ENCODE measurements around the gene RGS7. TPM values are rescaled to one million over a fixed set of nuclear protein-coding genes. Genes with fewer than 3 reads are reported as not detected.
"Not testable (repeated sequence)": the region's sequence is repeated elsewhere in the genome, so short reads cannot be mapped to it uniquely, and the experiment has no call there.

The RGS7 gene
- total RNA-seq, 6 experiments from 2014 or later = not detected

- DNase-seq (no peak), ATAC-seq (no peak)
- no peaks in the 10 kb centered on the region for H3K36me3 ChIP-seq
- no peak overlapping the region for H3K27ac ChIP-seq
- H3K27me3 ChIP-seq = no peaks in the 10 kb centered on the region
- 39% methylated on average over 6 of the region's 6 CpGs for WGBS (ENCODE audit: insufficient coverage, low coverage, low lambda C conversion rate, missing lambda C conversion rate)
- intact Hi-C loops (cut with DNase I) = no loop called here
- no peak for TF ChIP-seq POLR2A (IDR thresholded peaks at IDR 0.05)
- no peak for TF ChIP-seq CTCF (IDR thresholded peaks at IDR 0.05)
- H3K9me3 ChIP-seq = no peaks in the 10 kb centered on the region
- no peak overlapping the region for H3K4me3 ChIP-seq
- no peaks in the 10 kb centered on the region for H3K4me1 ChIP-seq
Observed at GRCh38 chr1:241221319-241221718, 135.7 kb downstream of the RGS7 start.

- H3K9me3 ChIP-seq; H3K27me3 ChIP-seq; H3K27ac ChIP-seq; ATAC-seq; intact Hi-C loops (cut with DNase I); H3K4me1 ChIP-seq; H3K4me3 ChIP-seq; DNase-seq; H3K36me3 ChIP-seq: not testable (repeated sequence)
- 75% methylated on average over 1 of the region's 1 CpG for WGBS (ENCODE audit: insufficient coverage, low coverage, low lambda C conversion rate, missing lambda C conversion rate)
Observed at GRCh38 chr1:241220913-241221312, 136.1 kb downstream of the RGS7 start.

DNA sequence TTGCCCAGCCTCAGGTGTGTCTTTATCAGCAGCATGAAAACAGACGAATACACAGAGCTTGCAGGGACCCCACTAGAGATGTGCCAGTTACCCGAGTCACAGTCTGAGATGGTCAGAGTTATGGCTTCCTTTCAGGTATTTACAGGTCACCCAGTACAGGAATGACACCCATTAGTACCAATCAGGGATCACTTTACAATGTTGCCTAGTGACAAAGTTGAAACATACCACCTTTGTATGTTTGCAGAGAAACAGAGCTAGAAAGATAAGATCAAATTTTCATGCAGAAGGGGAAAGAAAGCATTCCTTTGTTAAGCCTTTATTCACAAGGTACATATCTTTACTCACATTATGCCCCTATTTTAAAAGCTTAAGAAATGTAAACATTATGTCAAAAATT is 137.6 kb downstream of the RGS7 start:
- Histone ChIP-seq H3K27ac (no peak overlapping the region), H3K4me3 (no peak overlapping the region), H3K27me3 (no peaks in the 10 kb centered on the region), H3K36me3 (no peaks in the 10 kb centered on the region), H3K4me1 (no peaks in the 10 kb centered on the region), H3K9me3 (no peaks in the 10 kb centered on the region)
- DNase-seq (no peak), ATAC-seq (no peak)
- WGBS (ENCODE audit: insufficient coverage, low coverage, low lambda C conversion rate, missing lambda C conversion rate) = 15% methylated on average over 2 of the region's 2 CpGs
- no peak for TF ChIP-seq CTCF (IDR thresholded peaks at IDR 0.05)
- TF ChIP-seq POLR2A (IDR thresholded peaks at IDR 0.05) = no peak
- intact Hi-C loops (cut with DNase I) = no loop called here

GRCh38 chr1:241217516-241217915 is 139.5 kb downstream of the RGS7 start:
- Histone ChIP-seq H3K36me3 (no peaks in the 10 kb centered on the region), H3K9me3 (no peaks in the 10 kb centered on the region), H3K4me3 (no peak overlapping the region), H3K4me1 (no peaks in the 10 kb centered on the region), H3K27ac (no peak overlapping the region), H3K27me3 (no peaks in the 10 kb centered on the region)
- TF ChIP-seq POLR2A (IDR thresholded peaks at IDR 0.05) = no peak
- TF ChIP-seq CTCF (IDR thresholded peaks at IDR 0.05) = no peak
- ATAC-seq (no peak), DNase-seq (no peak)
- intact Hi-C loops (cut with DNase I) = no loop called here
- 53% methylated on average over 2 of the region's 2 CpGs for WGBS (ENCODE audit: insufficient coverage, low coverage, low lambda C conversion rate, missing lambda C conversion rate)

DNA sequence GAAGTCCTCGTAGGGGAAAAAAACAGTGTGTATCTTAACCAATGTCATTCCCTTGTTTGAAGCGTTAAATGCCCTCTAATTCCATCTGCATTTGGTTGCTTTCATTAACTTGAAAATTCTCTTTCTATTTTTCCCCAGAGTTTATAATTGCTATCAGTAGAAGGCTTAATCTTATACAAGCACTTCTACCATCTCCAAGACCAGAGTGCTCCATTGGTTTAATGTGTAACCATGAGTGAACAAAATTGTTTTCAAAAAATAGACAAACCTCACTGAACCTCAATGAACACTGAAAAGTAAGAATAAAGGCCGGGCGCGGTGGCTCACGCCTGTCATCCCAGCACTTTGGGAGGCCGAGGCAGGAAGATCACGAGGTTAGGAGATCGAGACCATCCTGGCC is 141.3 kb downstream of the RGS7 start:
- intact Hi-C loops (cut with DNase I) = no loop called here
- H3K27me3 ChIP-seq = no peaks in the 10 kb centered on the region
- no peaks in the 10 kb centered on the region for H3K36me3 ChIP-seq
- DNase-seq = no peak
- H3K4me3 ChIP-seq = no peak overlapping the region
- TF ChIP-seq POLR2A (IDR thresholded peaks at IDR 0.05) = no peak
- TF ChIP-seq CTCF (IDR thresholded peaks at IDR 0.05) = no peak
- no peaks in the 10 kb centered on the region for H3K9me3 ChIP-seq
- H3K4me1 ChIP-seq = no peaks in the 10 kb centered on the region
- WGBS (ENCODE audit: insufficient coverage, low coverage, low lambda C conversion rate, missing lambda C conversion rate) = 79% methylated on average over 9 of the region's 9 CpGs
- no peak overlapping the region for H3K27ac ChIP-seq
- no peak for ATAC-seq

Measured in right lobe of liver (tissue), 6 donors.